GM21786 (cell line): ENCODE results near the gene GALNS.

Experiments
- ATAC-seq: cut with Tn5 transposase; IDR thresholded peaks from one replicate; pipeline ENCODE4 v1.9.1; 2021; ENCODE audit not compliant: unreplicated experiment

GALNS gene

DNA sequence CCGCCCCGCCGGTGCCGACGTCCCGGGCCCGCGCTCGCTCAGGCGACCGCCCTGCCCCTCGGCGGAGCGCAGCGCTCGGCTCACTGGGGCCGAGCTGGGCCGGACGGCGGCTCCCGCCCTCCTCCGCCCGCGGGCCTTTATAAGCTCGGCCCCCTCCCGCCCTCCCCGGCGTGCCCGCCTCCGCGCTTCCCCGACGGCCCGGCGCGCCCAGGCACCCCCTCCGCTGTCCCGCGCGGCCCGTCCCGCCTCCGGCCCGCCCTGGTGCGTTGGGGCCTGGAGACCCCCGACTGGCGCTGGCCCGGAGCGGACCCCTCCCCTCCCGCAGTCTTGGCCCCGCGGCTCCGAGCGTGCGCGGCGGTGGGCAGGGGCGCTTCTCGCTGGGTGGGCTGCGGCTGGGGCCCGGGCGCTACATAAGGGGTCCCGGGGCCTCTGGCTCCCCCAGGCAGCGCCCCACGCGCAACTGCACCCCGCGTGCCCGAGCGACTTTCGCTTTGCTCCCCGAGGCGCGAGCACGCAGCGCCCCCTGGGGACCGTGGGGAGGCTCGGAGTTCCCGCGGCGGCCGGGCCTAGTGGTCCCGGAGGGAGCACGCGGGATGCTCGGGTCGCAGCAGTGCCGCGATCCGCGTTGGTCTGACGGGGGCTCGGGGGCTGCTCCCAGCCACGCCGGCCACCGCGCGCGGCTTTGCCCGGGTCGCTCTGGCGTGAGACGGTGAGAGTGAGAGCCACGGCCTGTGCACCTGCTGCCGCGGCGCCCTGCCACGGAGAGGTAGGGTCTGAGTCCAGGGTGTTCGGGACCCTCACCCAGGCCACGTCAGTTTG, 71.4 kb downstream of the GALNS start, which contains the start of gene PIEZO1:
TSS of gene PIEZO1 (minus strand) at position 115 of the 819 bp plus-strand sequence. CDS start 256 bp downstream, outside the sequence.
- no peak for ATAC-seq

DNA sequence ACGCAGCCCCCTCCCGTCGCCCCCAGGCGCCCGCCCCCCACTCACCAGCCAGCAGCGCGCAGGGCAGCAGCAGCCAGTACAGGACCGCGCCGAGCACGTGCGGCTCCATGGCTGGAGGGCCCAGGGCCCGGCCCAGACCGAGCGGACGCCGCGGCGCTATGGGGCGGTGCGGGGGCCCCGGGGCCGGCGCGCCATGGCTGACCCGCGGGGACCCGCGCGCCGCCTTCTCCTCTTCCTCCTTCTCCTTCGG, 72.0 kb downstream of the GALNS start:
- ATAC-seq: no peak

DNA sequence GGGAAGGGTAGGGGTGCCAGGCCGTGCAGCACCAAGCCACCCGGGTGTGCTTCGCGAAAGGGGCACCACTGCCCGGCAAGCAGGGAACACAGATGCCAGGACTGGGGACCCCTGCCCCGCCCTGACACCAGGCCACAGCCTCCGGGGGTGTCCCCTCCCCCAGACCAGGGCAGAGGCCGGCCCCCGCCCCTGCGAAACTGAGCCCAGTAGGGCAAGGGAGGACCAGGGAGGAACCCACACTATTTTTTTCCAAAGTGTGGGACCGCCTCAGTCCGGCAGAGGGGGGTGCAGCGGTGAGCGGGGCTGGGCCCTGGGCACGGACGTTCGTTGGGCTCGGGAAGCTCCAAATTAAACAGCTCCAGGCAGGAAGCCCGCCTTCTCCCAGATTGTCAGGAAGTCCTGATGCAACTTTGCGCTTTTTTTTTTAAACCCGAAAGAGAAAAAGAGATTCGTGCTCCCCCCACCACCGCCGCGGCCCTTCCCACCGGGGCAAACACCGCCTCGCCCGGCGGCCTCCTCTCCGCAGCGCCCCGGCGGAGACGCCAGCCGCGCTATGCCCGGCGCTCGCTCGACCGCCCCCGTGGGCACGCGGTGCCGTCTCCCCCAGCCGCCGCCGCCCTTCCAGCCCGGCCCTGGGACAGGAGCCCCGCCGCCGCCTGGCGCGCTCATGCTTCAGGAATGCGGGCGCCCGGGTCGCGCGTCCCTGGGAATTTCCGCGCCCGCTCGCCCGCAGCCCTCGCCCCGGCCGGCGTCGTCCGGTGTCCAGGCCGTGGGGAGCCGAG, 72.5 kb downstream of the GALNS start:
- no peak for ATAC-seq

DNA sequence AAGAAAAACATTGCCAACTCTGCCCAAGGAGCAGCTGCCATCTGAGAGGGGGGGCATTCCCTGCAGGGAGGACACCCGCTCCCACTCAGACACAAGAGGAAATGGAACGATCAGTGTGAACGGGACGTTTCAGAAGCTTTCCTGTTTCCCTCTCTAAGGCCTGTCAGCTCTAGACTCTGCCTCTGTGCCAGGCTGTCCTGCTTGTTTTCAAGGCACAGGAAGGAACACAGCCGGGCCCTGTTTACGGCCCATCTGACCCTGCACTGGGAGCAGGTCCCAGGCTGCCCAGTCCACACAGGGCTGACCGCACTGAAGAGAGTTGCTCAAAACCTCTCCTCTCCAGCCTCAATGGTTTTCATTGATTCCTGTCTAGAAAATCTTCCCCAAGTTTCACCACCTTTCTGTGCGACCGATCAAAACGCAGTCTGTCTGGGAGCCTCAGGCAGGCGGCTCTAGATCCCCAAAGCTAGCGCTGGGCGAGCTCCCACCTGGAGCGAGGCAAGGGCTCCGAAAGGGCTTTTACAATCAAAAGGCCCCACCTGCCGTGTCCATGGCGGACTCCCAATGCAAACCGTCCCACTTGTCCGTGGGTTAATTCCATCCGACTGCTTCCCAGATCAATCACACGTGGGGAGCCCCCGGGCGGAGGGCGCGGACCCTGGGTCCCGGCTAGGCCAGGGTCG, 73.2 kb downstream of the GALNS start:
- no peak for ATAC-seq

DNA sequence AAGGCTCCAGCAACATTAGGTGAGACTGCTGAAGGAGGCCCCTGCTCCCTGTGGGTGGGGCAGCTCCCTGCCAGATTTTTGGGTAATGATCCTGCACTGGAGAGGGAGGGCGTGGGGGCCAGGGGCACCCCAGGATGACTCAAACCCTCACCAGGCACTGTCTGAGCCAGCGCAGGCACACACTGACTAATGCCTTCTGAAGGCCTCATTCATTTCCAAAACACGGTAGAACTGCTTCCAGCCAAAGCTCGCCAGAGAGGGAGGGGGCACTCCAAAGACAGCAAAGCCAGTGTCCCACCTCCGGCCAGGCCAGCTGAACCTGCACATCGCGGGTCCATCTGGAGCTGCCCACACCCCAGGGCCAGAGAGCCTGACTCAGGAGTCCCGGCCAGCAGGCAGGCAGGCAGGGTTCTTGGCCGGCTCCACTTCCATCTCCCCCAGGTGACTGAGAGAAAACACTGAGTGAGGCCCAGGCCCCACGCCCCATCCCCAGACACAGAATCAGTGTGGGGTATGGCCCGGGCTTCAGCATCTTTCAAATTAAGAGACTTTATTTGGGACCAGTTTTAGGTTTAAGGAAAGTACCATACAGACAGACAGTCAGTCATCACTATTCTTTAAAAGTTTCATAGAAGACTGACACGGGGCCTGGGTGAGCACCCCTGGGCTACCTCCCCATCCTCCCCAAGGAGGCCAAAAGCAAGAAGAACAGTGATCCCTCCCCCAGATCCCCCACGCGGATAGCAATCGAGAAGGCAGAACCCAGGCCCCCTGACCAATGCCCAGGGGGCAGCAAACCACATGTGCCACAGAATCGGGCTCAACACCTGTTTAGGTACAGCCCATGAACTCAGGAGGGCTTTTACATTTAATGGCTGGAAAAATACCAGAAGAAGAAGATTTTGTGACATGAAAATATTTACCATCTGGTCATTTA, 74.0 kb downstream of the GALNS start:
- ATAC-seq: no peak

DNA sequence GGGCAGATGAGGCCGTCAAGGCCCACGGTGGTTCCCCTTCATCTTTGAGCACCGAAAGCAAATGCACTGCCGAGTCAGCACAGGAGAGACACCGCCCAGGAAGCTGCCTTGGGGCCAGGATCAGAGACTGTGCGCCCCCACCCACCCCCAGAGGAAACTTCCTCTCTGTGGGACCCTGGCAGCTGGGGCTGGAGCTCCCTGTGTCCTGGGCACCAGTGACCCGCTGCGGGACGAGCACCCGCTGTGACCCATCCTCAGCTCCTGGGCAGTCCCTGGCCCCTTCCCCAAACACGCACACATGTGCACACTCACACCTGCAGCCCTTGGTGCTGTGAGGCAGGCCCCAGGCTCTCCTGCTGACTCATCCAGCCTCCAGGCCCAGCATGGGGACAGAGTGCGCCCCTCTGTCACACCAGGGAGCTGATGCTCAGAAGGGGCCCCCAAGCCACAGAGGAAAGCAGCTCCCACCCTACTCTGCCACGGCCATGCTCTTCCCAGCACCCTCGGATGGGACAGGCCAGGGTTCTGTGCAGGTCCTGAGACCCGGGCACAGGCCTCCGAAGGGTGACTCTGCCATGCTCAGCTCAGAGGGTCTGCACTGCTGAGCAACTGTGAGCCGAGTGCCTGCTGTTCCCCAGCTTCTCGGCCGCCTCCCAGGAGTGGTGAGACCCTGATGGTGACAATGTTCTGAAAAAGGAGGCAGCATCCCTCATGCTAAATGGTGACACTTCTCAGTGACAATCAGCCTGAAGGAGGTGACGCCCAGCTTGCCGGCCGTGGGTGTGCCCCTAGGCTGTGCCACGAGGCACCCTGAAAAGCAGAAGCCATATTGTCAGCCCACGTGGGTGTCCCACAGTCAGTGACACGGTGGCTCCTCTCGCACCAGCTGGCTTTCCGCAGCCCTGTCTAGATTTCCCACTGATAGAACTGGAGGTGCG, 75.3 kb downstream of the GALNS start:
- ATAC-seq: peak; percentile 41

DNA sequence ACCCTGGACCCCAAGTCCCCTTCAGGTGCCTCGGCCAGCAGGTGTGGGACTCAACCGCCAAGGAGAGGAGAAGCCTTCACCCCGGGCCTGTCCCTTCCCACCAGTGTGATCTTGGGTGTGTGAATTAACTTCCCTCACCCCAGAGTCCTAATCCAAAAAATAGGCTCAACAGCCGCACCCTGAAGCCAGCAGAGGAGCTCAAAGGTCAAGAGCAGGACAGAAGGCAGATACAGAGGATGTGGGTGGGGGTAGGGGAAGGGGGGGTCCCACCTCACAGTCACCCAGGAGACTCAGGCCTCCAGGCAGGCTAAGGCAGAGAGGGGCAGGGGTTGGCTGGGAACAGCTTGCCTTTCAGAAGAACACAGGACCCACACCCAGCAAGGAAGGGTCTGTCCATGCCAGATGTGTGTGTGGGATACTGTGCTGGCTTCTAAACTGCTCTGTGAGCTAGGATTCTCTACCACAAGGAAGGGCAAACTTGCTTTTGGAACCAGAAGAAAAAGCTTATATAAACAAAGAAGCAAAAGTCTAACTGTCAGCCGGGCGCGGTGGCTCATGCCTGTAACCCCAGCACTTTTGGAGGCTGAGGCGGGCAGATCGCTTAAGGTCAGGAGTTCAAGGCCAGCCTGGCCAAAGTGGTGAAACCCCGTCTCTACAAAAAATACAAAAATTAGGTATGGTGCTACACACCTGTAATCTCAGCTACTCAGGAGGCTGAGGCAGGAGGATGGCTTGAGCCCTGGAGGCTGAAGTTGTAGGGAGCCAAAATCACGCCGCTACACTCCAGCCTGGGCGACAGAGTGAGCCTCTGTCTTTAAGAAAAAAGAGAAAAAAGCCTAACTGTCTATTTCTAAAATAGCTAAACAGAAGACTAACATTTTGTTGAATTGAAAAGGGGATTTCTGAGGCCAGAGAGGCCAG, 76.3 kb downstream of the GALNS start:
- no peak for ATAC-seq

DNA sequence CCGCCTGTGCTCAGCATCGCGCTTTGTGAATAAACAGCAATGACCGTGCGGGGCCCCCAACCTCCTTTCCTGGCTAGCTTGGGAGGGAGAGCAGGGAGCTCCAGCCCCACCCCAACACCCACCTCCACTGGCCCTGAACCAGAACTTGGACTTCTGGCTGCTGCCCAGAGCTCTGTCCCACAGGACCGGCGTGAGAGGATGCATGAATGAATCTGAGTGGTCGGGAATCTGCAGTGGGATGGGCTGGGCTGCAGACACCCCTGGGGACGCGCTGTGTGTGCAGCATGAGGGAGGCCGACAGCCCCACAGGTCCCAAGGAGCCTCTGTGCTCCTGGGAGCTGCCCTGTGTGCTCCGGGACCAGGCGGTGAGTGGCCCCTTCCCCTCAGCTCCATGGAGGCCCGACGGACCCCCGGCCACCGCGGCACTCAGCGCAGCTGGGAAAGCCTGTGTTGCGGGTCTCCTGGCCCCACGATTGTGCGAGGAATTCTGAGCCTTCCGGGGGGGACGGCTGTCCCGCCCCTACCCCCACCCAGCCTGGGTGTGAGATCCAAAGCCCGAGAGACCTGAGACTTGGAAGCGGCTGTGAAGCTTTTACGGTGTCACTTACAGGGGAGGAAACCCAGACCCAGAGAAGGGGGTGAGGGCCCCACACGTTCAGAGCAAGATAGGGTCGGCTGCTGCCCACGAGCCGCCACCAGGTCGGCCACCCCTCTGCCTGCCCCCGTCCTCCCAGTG, 77.2 kb downstream of the GALNS start:
- ATAC-seq: no peak

DNA sequence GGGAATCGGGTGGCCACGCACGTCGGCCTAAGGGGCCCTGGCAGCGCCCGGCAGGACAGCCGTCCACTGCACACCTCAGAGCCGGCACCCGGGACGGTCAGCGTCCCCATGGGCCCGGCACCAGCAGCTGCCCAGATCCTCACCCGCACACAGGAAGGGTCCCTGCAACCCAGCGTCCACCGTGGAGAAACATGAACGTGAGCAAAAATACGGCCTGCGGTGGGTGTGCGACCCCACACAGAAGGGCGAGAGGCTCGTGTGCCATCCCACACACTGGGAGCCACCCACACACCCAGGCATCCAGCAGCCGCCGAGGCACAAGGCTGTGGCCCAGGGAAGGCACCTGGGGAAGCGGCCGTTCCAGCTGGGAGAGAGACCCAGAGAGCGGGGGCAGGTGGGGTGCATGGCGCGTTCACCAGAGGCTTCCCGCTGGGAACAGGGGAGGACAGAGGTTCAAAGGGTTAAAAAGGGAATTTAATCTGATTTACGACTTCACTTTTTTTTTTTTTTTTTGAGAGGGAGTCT, 78.1 kb downstream of the GALNS start:
- ATAC-seq: no peak

DNA sequence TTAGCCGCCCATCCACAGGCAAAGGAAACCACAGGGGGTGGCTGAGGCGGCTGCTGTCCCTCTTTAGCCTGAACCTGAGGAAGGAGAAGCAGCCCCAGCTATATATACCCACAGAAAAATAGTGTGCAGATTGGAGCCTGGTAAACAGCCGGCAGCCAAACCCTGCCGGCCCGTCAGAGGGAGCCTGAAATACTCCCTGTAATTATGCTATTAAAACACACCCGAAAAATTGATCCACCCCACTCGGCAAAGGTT, 78.5 kb downstream of the GALNS start:
- ATAC-seq: no peak

DNA sequence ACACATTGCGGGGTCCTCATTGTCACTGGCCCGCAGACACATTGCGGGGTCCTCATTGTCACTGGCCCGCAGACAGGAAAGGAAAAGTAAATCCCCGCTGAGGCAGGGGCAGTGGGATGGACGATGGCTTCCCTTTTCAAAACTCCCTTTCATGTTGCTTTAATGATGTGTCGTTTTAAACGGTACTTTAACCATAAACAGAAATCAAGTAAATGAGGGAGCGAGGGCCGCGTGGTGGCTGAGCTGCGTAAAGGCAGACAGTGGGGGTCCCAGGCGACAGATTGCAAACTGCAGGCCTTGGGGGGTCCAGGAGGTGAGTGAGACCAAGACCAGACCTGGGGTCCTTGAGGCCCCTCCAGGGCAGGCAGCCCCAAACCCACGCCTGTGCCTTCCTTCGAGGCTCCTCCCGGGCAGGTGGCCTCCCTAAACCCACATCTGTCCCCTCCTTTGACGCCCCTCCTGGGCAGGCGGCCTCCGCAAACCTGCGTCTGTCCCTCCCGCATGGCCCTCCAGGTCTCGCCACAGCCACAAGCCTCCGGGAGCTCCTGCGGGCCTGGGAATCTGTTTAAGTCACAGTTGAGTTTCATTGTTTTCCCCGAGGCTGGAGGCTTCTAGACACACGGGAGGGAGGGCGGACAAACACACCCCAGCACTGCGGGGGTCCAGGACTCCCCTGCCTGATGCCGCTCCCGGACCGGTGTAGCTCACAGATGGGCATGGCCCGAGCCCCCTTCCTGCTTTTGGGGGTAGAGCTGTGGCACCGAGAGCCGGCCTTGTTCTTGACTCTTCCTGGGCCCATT, 79.1 kb downstream of the GALNS start:
- ATAC-seq: no peak

DNA sequence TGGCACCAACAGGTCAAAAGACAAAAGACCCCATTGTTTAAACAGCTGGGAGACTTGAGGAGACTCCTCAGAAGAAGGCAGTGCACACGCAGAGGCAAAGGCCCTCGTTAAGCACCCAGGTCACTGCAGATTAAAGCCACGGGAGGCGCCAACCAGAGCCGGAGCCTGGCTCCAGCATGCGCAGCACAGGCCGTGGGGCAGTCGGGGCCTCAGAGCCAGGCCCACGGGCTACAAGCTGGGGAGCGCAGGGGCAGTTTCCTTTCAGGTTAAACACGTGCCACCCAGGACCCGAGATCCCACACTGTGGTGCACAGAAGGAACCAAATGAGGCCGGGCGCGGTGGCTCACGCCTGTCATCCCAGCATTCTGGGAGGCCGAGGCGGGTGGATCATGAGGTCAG, 80.9 kb downstream of the GALNS start:
- no peak for ATAC-seq

DNA sequence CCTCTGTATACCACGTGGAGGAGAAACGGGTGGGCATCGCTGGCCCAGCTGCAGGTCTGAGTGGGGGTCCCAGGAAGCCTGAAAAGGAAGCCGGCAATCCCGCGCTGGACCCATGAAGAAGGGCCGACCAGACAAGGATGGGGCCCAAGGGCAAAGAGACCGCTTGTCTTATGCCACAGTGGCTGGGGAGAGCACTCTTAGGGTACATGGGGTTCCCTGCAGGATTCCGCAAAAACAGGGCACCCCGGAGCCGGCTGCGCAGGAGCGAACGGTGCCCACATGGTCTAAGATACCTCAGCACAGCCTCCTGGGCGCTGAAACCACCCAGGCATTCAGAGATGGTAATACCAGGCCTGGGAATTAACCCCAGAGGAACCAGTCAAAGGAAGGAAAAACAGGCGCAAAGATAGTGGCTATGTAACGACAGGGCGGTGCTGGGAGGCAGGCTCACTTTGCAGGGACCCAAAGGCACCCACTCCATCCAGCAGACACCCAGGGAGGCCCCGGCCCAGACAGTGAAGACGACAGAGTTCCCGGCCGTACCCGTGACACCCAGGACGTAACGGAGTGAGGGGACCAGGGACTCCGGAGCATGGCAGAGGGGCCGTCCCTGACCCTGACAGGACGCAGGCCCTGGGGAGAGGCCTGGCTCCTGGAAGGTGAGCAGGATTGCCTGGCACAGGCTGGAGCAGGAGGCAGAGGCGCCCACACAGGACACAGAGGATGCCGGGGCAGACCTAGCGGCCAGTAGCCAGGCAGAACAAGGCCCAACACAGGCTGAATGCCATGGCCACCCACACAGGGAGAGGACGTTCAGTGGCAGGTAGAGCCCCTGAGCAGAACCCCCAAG, 82.0 kb downstream of the GALNS start:
- no peak for ATAC-seq

DNA sequence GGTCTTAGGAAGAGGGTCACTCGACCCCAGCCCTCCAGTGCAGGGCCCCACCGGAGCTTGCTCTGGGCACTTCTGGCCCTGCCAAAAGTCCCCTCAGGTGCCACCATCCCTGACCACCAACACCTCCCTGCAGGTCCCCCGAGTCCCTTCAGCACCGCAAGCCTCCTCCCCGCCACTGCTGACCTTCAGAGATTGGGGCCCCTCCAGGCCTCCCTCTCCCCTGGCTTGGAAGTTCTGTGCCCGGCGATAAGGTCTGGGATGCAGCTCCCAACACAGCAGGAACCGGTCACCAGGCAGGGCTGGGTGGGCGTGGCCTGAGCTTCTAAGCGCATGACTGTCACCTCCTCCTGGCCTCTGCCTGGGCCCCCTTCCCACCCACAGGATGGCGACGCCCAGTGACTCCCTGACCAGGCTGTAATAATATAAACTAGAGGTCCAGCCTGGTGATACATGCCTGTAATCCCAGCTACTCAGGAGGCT, 82.9 kb downstream of the GALNS start:
- no peak for ATAC-seq

DNA sequence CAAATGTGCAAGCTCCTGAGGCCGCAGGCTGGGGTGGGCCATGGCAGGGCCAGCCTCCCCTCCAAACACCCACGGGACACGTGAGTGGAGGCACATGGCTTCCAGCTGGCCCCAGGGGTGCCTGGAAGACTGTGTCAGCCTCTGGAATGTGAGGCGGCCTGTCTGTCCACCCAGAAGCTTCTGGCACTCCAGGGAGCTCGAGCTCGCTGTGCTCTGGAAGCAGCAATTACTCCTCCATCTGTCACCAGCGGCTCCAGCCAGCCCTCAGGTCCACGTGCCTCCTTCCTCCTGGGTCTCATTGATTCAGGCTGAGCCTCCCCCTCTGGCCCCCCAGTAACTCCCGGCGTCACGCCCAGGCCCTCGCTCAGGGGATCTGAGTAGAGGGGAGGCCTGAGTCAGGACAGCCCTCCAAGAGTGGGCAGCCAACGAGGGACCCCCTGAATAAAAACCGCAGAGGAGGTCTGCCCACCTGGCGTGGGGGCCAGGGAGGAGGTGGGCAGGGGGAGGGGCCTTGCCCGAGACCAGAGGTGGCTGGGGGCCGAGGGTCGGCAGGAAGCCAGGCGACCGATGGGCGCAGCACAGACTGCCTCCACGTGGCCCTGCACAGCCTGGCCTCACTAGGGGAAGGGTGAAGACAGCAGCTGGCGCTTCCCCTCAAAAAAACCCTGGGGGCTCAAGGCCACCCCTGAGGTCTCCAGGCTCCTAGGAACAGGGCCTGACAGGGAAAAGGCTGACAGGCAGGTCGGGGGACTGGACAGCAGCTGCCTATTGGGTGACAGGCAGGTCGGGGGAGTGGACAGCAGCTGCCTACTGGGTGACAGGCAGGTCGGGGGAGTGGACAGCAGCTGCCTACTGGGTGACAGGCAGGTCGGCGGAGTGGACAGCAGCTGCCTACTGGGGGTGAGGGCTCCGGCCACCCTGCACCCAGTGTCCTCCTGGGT, 83.6 kb downstream of the GALNS start:
- no peak for ATAC-seq
